ENCODE results near the gene GATA1. TPM values are rescaled to one million over a fixed set of nuclear protein-coding genes. Genes with fewer than 3 reads are reported as not detected.

GATA1 gene
- polyA plus RNA-seq, 1 of the 3 experiments (the other 2 are of a cell fraction) = not detected

GRCh38 chrX:48791063-48791820 lies 4.9 kb downstream of the GATA1 start:
- no peak overlapping the region for H3K27ac ChIP-seq (ENCODE audit: low read depth in 2 of 2, low read length in 1 of 2)
- no peaks in the 10 kb centered on the region for H3K36me3 ChIP-seq (replicated peaks in 1 of 2; ENCODE audit: control insufficient read depth in 1 of 2, insufficient read depth in 2 of 2, low read length in 1 of 2)
- WGBS (ENCODE audit: low lambda C conversion rate) = 36% methylated on average over 9 of the region's 11 CpGs
- H3K4me3 ChIP-seq (ENCODE audit: low read depth in 2 of 2, low read length in 1 of 2) = no peak overlapping the region
- TF ChIP-seq TEAD4 (IDR thresholded peaks at IDR 0.05; ENCODE audit: borderline replicate concordance, insufficient read depth) (no peak), FOXJ3 (CRISPR knock-in tag; IDR thresholded peaks at IDR 0.05) (no peak), CTCF (IDR thresholded peaks at IDR 0.05) (no peak), IRF3 (IDR thresholded peaks at IDR 0.05; ENCODE audit: low read depth, low read length) (no peak), RCOR1 (IDR thresholded peaks at IDR 0.05; ENCODE audit: low read length) (no peak), USF2 (IDR thresholded peaks at IDR 0.05; ENCODE audit: borderline replicate concordance, low read depth, low read length) (no peak), TCF12 (IDR thresholded peaks at IDR 0.05) (no peak), MXI1 (IDR thresholded peaks at IDR 0.05; ENCODE audit: low read depth, low read length) (no peak), YY1 (IDR thresholded peaks at IDR 0.05; ENCODE audit: low read depth) (no peak), USF1 (IDR thresholded peaks at IDR 0.05; ENCODE audit: borderline replicate concordance, low read depth) (no peak), MAX (IDR thresholded peaks at IDR 0.05; ENCODE audit: low read depth) (no peak), PBX3 (IDR thresholded peaks at IDR 0.05) (no peak), NFIC (IDR thresholded peaks at IDR 0.05; ENCODE audit: borderline replicate concordance) (no peak), EP300 (IDR thresholded peaks at IDR 0.05; ENCODE audit: borderline replicate concordance in 1 of 2, low read depth in 1 of 2, low read length in 1 of 2) (no peak), MEF2A (IDR thresholded peaks at IDR 0.05; ENCODE audit: borderline replicate concordance, low read depth) (no peak), GABPA (IDR thresholded peaks at IDR 0.05; ENCODE audit: low read depth) (no peak), POLR2AphosphoS5 (IDR thresholded peaks at IDR 0.05; ENCODE audit: low read depth, low read length) (no peak), RAD21 (IDR thresholded peaks at IDR 0.05; ENCODE audit: low read length) (no peak), RFX5 (IDR thresholded peaks at IDR 0.05; ENCODE audit: low read length) (no peak), SIN3A (IDR thresholded peaks at IDR 0.05; ENCODE audit: borderline replicate concordance, low read depth, low read length) (no peak)
- no peaks in the 10 kb centered on the region for H3K4me1 ChIP-seq (ENCODE audit: control insufficient read depth in 1 of 2, insufficient read depth in 2 of 2, low read depth in 1 of 2, low read length in 1 of 2)
- no peaks in the 10 kb centered on the region for H3K79me2 ChIP-seq (ENCODE audit: insufficient read depth)
- no peaks in the 10 kb centered on the region for H3F3A ChIP-seq (replicated peaks; ENCODE audit: insufficient read depth)
- no peak overlapping the region for H2AFZ ChIP-seq (ENCODE audit: low read depth)
- ChIA-PET CTCF (no interaction called here), POLR2A (no interaction called here)
- H3K9me3 ChIP-seq = no peaks in the 10 kb centered on the region
- peaks cover 31% of the 10 kb centered on the region; the same call in 1 of the 2 replicates for H3K27me3 ChIP-seq (ENCODE audit: insufficient read depth)
- no peak for DNase-seq
- no peak overlapping the region for H3K9ac ChIP-seq
- H4K20me1 ChIP-seq (ENCODE audit: insufficient read depth) = no peaks in the 10 kb centered on the region
- H3K4me2 ChIP-seq = no peak overlapping the region
- no peaks in the 10 kb centered on the region for H3K9me2 ChIP-seq
